SK-N-SH treated with all-trans-retinoic acid at 6 μM for 48 hours (cell line): ENCODE results near the gene NDE1.

Experiments used
- ATAC-seq: fragments of 200-7000 bp; cut with Tn5 transposase; 3 replicates; pipeline ENCODE4 v1.9.1; 2020; ENCODE audit warnings: mild to moderate bottlenecking, moderate library complexity
- ARNTL ChIP-seq: fragments of 450-650 bp; formaldehyde crosslinking; IDR thresholded peaks from 2 replicates; pipeline ENCODE4 v1.5.0; 2020; ENCODE audit warnings: low read depth, mild to moderate bottlenecking, moderate library complexity, borderline replicate concordance
- BACH2 ChIP-seq: fragments of 250-450 bp; sonication (Bioruptor Pico); IDR thresholded peaks from 2 replicates; pipeline ENCODE4 v1.9.0; 2021; ENCODE audit warnings: mild to moderate bottlenecking, borderline replicate concordance
- CSDC2 ChIP-seq: fragments of 250-450 bp; sonication (Bioruptor Pico); IDR thresholded peaks from 2 replicates; pipeline ENCODE4 v1.5.0; 2020; ENCODE audit warnings: mild to moderate bottlenecking, moderate library complexity
- ESRRG ChIP-seq: fragments of 250-450 bp; sonication (Bioruptor Pico); IDR thresholded peaks from 2 replicates; pipeline ENCODE4 v1.6.1; 2021; ENCODE audit warnings: mild to moderate bottlenecking
- GLIS3 ChIP-seq: fragments of 250-450 bp; sonication (Bioruptor Pico); IDR thresholded peaks from 2 replicates; pipeline ENCODE4 v1.5.0; 2020; ENCODE audit warnings: mild to moderate bottlenecking, moderate library complexity
- ISL1 ChIP-seq: fragments of 250-450 bp; sonication (Bioruptor Pico); IDR thresholded peaks from 2 replicates; pipeline ENCODE4 v2.1.2; 2022; ENCODE audit warnings: mild to moderate bottlenecking, moderate library complexity
- OSR1 ChIP-seq: fragments of 250-450 bp; sonication (Bioruptor Pico); IDR thresholded peaks from 2 replicates; pipeline ENCODE4 v1.8.0; 2022; ENCODE audit warnings: moderate library complexity, mild to moderate bottlenecking, inconsistent platforms
- POU6F1 ChIP-seq: fragments of 250-450 bp; sonication (Bioruptor Pico); IDR thresholded peaks from 2 replicates; pipeline ENCODE4 v1.8.0; 2021; ENCODE audit warnings: low read depth, mild to moderate bottlenecking, moderate library complexity, borderline replicate concordance
- PPARA ChIP-seq: fragments of 250-450 bp; sonication (Bioruptor Pico); IDR thresholded peaks from 2 replicates; pipeline ENCODE4 v1.5.0; 2020; ENCODE audit warnings: mild to moderate bottlenecking, borderline replicate concordance
- RARB ChIP-seq: fragments of 250-450 bp; sonication (Bioruptor Pico); IDR thresholded peaks from 2 replicates; pipeline ENCODE4 v1.8.0; 2021; ENCODE audit warnings: mild to moderate bottlenecking, moderate library complexity
- SNAI2 ChIP-seq: fragments of 250-450 bp; sonication (Bioruptor Pico); IDR thresholded peaks from 2 replicates; pipeline ENCODE4 v1.5.0; 2020; ENCODE audit warnings: mild to moderate bottlenecking, moderate library complexity
- TCF4 ChIP-seq: fragments of 250-450 bp; sonication (Bioruptor Pico); IDR thresholded peaks from 2 replicates; pipeline ENCODE4 v1.8.0; 2021; ENCODE audit warnings: mild to moderate bottlenecking, moderate library complexity, borderline replicate concordance
- TOX ChIP-seq: fragments of 250-450 bp; sonication (Bioruptor Pico); IDR thresholded peaks from 2 replicates; pipeline ENCODE4 v1.8.0; 2021; ENCODE audit warnings: mild to moderate bottlenecking, moderate library complexity, borderline replicate concordance
- ZC3H10 ChIP-seq: fragments of 250-450 bp; sonication (Bioruptor Pico); IDR thresholded peaks from 2 replicates; pipeline ENCODE4 v1.5.1; 2021; ENCODE audit warnings: mild to moderate bottlenecking, moderate library complexity
- ZFP3 ChIP-seq: fragments of 250-450 bp; sonication (Bioruptor Pico); IDR thresholded peaks from 2 replicates; pipeline ENCODE4 v1.5.0; 2020; ENCODE audit warnings: mild to moderate bottlenecking, moderate library complexity
- ZFP30 ChIP-seq: fragments of 450-650 bp; formaldehyde crosslinking; IDR thresholded peaks from 2 replicates; pipeline ENCODE4 v1.5.0; 2022; ENCODE audit warnings: mild to moderate bottlenecking, moderate library complexity
- ZNF565 ChIP-seq: fragments of 450-650 bp; formaldehyde crosslinking; conservative IDR thresholded peaks from 2 replicates; pipeline ENCODE4 v1.5.0; 2020; ENCODE audit warnings: low read depth, mild to moderate bottlenecking, moderate library complexity
- ZNF70 ChIP-seq: fragments of 450-650 bp; formaldehyde crosslinking; IDR thresholded peaks from 2 replicates; pipeline ENCODE4 v1.5.0; 2020; ENCODE audit warnings: mild to moderate bottlenecking, moderate library complexity
- ZNF8 ChIP-seq: fragments of 450-650 bp; formaldehyde crosslinking; IDR thresholded peaks from 2 replicates; pipeline ENCODE4 v1.5.0; 2020; ENCODE audit warnings: mild to moderate bottlenecking, moderate library complexity
- TF ChIP-seq, protein P1 (sequence below): fragments of 250-450 bp; sonication (Bioruptor Pico); IDR thresholded peaks from 2 replicates; pipeline ENCODE4 v1.5.1; 2021; ENCODE audit warnings: mild to moderate bottlenecking, moderate library complexity
- TF ChIP-seq, protein P2 (sequence below): fragments of 250-450 bp; sonication (Bioruptor Pico); IDR thresholded peaks from 2 replicates; pipeline ENCODE4 v1.8.0; 2020; ENCODE audit warnings: mild to moderate bottlenecking, moderate library complexity, borderline replicate concordance
- TF ChIP-seq, protein P3 (sequence below): fragments of 250-450 bp; sonication (Bioruptor Pico); IDR thresholded peaks from 2 replicates; pipeline ENCODE4 v1.5.0; 2020; ENCODE audit warnings: mild to moderate bottlenecking, moderate library complexity
- TF ChIP-seq, protein P4 (sequence below): fragments of 250-450 bp; sonication (Bioruptor Pico); IDR thresholded peaks from 2 replicates; pipeline ENCODE4 v1.5.1; 2020; ENCODE audit warnings: low read depth, mild to moderate bottlenecking, moderate library complexity

The NDE1 gene

GRCh38 chr16:15746332-15746731, 96.3 kb downstream of the NDE1 start:
- TF ChIP-seq BACH2 (CRISPR knock-in tag), result no peak
- no peak for TF ChIP-seq ESRRG
- TF ChIP-seq POU6F1 (CRISPR knock-in tag), result no peak
- TF ChIP-seq ISL1, result no peak
- no peak for TF ChIP-seq ZNF8 (CRISPR knock-in tag)
- no peak for TF ChIP-seq GLIS3 (CRISPR knock-in tag)
- no peak for TF ChIP-seq SNAI2 (CRISPR knock-in tag)
- no peak for TF ChIP-seq ZNF565 (CRISPR knock-in tag)
- TF ChIP-seq, protein P1, sequence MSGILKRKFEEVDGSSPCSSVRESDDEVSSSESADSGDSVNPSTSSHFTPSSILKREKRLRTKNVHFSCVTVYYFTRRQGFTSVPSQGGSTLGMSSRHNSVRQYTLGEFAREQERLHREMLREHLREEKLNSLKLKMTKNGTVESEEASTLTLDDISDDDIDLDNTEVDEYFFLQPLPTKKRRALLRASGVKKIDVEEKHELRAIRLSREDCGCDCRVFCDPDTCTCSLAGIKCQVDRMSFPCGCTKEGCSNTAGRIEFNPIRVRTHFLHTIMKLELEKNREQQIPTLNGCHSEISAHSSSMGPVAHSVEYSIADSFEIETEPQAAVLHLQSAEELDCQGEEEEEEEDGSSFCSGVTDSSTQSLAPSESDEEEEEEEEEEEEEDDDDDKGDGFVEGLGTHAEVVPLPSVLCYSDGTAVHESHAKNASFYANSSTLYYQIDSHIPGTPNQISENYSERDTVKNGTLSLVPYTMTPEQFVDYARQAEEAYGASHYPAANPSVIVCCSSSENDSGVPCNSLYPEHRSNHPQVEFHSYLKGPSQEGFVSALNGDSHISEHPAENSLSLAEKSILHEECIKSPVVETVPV (CRISPR knock-in tag), result no peak
- no peak for TF ChIP-seq ZFP3 (CRISPR knock-in tag)
- ATAC-seq, result no peak

DNA sequence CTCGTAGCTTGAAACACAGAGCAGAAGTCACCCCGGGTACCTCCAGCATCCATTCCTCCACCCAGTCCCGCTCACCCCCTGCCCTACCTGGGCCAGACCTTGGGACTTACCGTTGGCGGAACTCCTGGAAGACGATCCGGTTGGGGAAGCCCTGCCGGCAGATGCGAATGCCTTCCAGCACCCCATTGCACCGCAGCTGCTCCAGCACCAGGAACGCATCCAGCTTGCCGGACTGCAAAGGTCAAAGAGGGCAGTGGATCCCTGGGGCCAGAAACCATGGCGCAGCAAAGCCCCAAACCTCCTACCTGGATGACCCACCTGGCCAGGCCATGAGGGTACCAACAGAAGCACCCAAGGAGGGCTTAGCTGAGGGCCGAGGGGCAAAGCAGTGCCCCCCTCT, 97.9 kb downstream of the NDE1 start:
- TF ChIP-seq BACH2 (CRISPR knock-in tag) (no peak), GLIS3 (CRISPR knock-in tag) (no peak), ZC3H10 (CRISPR knock-in tag) (no peak)
- TF ChIP-seq, protein P2, sequence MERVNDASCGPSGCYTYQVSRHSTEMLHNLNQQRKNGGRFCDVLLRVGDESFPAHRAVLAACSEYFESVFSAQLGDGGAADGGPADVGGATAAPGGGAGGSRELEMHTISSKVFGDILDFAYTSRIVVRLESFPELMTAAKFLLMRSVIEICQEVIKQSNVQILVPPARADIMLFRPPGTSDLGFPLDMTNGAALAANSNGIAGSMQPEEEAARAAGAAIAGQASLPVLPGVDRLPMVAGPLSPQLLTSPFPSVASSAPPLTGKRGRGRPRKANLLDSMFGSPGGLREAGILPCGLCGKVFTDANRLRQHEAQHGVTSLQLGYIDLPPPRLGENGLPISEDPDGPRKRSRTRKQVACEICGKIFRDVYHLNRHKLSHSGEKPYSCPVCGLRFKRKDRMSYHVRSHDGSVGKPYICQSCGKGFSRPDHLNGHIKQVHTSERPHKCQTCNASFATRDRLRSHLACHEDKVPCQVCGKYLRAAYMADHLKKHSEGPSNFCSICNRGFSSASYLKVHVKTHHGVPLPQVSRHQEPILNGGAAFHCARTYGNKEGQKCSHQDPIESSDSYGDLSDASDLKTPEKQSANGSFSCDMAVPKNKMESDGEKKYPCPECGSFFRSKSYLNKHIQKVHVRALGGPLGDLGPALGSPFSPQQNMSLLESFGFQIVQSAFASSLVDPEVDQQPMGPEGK (CRISPR knock-in tag), result no peak
- TF ChIP-seq, protein P1 (CRISPR knock-in tag), result no peak
- ATAC-seq, result no peak

- ATAC-seq, result no peak
- TF ChIP-seq ZFP3 (CRISPR knock-in tag) (no peak), TOX (CRISPR knock-in tag) (no peak)
- TF ChIP-seq, protein P3, sequence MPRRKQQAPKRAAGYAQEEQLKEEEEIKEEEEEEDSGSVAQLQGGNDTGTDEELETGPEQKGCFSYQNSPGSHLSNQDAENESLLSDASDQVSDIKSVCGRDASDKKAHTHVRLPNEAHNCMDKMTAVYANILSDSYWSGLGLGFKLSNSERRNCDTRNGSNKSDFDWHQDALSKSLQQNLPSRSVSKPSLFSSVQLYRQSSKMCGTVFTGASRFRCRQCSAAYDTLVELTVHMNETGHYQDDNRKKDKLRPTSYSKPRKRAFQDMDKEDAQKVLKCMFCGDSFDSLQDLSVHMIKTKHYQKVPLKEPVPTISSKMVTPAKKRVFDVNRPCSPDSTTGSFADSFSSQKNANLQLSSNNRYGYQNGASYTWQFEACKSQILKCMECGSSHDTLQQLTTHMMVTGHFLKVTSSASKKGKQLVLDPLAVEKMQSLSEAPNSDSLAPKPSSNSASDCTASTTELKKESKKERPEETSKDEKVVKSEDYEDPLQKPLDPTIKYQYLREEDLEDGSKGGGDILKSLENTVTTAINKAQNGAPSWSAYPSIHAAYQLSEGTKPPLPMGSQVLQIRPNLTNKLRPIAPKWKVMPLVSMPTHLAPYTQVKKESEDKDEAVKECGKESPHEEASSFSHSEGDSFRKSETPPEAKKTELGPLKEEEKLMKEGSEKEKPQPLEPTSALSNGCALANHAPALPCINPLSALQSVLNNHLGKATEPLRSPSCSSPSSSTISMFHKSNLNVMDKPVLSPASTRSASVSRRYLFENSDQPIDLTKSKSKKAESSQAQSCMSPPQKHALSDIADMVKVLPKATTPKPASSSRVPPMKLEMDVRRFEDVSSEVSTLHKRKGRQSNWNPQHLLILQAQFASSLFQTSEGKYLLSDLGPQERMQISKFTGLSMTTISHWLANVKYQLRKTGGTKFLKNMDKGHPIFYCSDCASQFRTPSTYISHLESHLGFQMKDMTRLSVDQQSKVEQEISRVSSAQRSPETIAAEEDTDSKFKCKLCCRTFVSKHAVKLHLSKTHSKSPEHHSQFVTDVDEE (CRISPR knock-in tag), result no peak
Measured at GRCh38 chr16:15748654-15749053, 98.6 kb downstream of the NDE1 start.

GRCh38 chr16:15749371-15749770, 99.3 kb downstream of the NDE1 start:
- ATAC-seq, result no peak
- TF ChIP-seq SNAI2 (CRISPR knock-in tag) (no peak), TCF4 (no peak), ZC3H10 (CRISPR knock-in tag) (no peak), CSDC2 (CRISPR knock-in tag) (no peak), ZNF70 (CRISPR knock-in tag) (no peak), RARB (CRISPR knock-in tag) (no peak), ARNTL (CRISPR knock-in tag) (no peak), OSR1 (CRISPR knock-in tag) (no peak), ESRRG (no peak), ZNF8 (CRISPR knock-in tag) (no peak), ZFP30 (no peak), PPARA (no peak)
- TF ChIP-seq, protein P4, sequence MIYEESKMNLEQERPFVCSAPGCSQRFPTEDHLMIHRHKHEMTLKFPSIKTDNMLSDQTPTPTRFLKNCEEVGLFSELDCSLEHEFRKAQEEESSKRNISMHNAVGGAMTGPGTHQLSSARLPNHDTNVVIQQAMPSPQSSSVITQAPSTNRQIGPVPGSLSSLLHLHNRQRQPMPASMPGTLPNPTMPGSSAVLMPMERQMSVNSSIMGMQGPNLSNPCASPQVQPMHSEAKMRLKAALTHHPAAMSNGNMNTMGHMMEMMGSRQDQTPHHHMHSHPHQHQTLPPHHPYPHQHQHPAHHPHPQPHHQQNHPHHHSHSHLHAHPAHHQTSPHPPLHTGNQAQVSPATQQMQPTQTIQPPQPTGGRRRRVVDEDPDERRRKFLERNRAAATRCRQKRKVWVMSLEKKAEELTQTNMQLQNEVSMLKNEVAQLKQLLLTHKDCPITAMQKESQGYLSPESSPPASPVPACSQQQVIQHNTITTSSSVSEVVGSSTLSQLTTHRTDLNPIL (CRISPR knock-in tag), result no peak
- TF ChIP-seq, protein P1 (CRISPR knock-in tag), result no peak
